HG03558 (cell line): ENCODE data around the gene TAPBPL.
"Not testable (repeated sequence)": the region's sequence is repeated elsewhere in the genome, so short reads cannot be mapped to it uniquely, and the experiment has no call there.

ENCODE experiments used
- ATAC-seq: cut with Tn5 transposase; IDR thresholded peaks from one replicate; pipeline ENCODE4 v1.9.1; 2021; ENCODE audit warnings: moderate number of reproducible peaks; ENCODE audit not compliant: unreplicated experiment; ENCODE audit errors: extremely low read depth

TAPBPL gene, protein sequence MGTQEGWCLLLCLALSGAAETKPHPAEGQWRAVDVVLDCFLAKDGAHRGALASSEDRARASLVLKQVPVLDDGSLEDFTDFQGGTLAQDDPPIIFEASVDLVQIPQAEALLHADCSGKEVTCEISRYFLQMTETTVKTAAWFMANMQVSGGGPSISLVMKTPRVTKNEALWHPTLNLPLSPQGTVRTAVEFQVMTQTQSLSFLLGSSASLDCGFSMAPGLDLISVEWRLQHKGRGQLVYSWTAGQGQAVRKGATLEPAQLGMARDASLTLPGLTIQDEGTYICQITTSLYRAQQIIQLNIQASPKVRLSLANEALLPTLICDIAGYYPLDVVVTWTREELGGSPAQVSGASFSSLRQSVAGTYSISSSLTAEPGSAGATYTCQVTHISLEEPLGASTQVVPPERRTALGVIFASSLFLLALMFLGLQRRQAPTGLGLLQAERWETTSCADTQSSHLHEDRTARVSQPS

DNA sequence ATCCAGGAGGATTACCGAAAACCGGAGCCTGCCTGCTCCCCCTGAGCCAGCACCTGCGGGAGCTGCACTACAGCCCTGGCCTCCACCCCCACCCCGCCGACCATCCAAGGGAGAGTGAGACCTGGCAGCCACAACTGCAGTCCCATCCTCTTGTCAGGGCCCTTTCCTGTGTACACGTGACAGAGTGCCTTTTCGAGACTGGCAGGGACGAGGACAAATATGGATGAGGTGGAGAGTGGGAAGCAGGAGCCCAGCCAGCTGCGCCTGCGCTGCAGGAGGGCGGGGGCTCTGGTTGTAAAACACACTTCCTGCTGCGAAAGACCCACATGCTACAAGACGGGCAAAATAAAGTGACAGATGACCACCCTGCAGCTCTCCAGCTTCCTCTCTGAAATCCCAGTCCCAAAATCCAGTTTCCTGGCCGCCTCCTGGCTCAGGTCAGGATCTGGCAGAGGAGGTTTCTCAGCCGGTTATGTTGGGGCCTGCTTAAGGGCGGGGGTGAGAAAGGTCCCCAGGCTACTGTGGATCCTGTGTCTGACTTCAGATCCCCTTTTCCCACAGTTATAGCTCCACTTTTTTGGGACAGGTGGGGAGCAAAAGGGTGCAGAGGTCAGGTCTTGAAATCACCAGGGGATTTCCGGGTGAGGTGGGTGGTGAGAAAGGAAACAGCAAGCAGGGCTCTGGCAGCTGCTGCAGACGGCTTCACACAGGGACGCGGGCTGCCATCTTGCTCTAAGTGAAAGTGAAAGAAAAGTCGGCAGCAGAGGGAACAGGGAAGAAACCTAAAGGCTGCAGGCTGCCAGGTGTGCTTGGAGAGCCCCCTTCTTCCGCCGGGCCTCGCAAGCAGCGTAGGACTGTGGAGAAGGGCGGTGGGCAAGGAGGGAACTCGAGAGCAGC lies at the start of gene TAPBPL:
TSS of gene TAPBPL (plus strand) at position 695 of the 897 bp plus-strand sequence. CDS start 207 bp downstream, outside the sequence.
- ATAC-seq, result no peak

DNA sequence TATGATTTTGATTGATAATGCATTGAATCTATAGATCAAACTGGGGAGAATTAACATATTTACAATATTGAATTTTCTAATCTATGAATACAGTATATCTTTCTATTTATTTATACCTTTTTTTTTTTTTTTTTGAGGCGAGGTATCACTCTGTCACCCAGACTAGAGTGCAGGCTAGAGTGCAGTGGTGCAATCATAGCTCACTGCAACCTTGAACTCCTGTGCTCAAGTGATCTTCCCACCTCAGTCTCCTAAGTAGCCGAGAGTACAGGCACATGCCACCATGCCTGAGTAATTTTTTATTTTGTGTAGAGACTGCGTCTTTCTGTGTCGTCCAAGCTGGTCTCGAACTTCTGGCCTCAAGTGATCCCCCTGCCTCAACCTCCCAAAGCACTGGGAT lies 47.5 kb upstream of the TAPBPL start:
- ATAC-seq, result no peak

DNA sequence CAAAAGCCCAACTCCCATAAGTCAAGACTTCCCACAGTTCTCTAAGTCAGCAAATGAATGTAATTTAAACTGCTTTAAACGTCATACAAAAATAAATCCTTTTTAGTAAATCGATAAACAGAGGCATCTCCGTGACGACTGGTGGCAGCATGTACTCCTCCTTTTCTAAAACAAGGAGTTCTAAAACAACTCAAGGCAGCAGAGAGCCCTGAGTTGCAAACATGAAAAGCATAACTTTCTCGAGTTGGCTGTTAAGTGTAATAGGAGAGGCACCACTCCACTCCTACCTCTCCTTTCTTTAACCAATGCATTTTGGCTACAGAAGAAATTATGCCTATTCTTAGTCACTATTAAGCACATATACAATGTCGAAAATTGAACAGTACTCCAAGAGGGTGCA lies 45.9 kb upstream of the TAPBPL start:
- no peak for ATAC-seq

DNA sequence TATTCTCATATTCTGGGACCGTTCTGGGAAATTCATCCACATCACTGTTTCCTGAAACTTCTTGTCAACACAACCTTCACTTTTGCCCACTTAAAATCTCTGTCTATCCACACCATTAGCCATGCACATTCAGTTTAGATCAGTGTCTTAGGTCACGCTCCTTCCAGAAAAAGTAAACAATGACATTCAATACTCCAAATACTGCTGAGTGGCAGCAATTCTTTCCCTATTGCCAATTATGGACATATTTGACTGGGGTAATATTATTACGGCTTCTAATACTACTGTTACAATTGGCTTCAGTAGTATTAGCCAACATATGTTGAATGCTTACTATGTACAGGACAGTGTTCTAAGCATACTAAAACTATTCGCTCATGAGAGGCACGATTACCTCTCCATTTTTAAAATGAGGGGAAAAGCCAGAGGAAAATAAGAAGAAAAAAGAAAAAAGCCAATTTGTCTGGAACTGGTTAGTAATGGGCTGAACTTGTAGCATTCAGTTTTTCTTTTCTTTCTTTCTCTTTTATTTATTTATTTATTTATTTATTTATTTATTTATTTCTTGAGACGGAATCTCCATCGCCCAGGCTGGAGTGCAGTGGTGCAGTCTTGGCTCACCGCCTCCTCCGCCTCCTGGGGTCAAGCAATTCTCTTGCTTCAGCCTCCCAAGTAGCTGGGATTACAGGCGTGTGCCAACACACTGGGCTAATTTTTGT lies 44.4 kb upstream of the TAPBPL start:
- no peak for ATAC-seq

DNA sequence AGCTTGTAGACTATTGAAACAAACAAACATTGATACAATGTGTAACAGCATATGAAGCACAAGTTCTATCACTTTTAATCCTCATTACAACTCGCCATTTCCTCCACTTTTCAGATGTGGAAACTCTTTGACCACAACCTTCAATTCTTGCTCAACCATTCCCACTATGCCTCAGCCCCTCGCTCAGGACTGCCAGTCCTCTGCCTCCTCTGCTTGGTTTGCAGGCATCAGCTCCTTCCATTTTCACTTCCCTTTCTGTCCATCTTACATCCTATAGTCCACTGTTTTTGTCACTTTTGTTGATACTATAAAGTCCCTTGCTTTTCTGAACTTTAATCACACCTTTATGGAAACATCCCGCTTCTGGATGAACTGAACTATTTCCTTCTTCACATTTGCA lies 35.2 kb upstream of the TAPBPL start:
- no peak for ATAC-seq

DNA sequence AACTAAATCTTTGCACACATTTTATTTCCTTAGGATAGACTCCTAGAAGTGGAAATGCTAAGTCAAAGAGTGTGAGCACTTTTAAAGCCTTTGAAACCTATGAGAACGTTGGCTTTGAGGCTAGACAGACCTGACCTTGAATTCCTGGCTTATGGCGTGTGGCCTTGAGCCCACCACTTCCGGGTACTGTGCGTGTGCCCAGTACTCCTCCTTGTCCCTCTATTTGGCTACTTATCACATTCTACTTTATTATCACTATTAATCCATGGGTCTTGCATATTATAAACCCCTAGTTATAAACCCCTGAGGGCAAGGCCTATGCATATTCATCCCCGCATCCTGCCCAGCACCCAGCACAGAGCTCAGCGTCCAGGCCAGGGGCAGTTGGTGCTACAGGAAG lies 33.0 kb upstream of the TAPBPL start:
- ATAC-seq, result no peak

DNA sequence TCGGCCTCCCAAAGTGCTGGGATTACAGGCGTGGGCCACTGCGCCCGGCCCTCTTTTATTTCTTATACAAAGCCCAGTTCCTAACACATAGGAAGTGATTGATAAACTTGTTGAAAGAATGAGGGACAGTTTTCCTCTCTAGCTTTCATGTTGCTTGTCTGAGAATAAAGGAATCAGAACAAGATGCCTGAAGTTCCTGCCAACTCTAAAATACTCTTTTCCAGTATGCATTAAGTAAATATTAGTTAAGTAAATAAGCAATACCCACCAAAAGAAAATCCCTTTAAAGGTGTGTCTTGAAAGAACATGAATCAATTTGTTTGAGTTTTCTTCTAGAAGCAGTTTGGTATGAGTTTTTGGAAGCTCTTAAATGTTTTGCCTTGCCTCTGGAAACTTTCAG lies 31.5 kb upstream of the TAPBPL start:
- no peak for ATAC-seq

DNA sequence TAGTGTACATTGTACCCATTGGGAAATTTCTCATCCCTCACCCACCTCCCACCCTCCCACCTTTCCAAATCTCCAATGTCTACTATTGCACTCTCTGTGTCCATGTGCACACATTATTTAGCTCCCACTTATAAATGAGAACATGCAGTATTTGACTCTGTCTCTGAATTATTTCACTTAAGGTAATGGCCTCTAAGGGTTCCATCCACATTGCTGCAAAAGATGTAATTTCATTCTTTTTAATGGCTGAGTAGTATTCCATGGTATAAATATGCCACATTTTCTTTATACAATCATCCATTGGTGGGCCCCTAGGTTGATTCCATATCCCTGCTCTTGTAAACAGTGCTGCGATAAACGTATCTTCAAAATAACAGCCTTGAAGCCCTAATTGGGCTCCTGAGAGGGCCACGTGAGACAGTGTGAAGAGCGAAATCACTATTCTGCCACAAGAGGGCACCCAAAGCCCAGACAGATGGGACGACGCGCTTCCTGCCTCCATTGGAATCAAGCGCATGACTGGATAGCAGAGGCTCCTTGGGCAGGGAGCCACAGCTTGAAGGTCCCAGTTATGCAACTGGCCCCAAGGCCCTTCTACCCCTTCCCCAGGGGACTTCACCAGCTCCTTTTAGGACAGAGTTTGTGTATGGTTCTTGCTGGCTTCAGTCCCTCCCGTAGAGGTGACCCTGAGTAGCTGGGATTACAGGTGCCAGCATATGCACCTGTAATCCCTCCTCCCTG lies 28.4 kb upstream of the TAPBPL start:
- ATAC-seq, result no peak

DNA sequence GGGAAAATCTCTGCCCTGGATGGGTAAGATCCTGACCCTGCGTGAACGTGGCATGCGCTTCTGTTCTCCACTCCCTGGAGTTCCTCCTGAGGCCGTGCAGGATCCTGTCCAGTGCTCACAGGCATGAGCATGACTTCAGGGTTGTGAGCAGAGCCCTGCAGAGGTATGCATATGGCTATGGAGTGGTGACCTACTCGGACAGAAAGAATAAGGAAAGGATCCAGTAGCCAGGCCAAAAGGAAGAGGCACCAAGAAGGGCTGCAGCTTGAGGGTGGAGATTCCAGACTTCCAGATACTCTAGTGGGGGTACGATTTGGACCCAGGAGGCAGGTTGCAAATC lies 27.9 kb upstream of the TAPBPL start:
- ATAC-seq, result no peak

DNA sequence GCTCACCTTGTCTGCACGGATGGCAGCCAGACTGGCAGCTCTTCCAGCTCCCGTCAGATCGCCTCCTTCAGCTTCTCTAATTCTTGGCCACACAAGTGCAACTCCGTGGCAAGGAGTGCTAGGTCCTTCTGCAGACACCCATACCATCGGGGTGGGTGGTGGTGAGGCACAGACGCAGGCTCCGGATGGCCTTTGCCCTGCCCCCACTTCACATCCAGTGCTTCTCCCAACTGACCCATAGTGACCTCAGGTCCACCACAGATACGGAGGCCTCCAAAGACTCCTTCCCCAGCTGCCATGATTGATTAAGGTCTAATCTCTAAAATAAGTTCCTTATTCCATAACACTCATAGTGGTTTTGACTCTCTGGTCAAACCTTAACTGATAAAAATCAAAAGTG lies 27.0 kb upstream of the TAPBPL start:
- no peak for ATAC-seq

DNA sequence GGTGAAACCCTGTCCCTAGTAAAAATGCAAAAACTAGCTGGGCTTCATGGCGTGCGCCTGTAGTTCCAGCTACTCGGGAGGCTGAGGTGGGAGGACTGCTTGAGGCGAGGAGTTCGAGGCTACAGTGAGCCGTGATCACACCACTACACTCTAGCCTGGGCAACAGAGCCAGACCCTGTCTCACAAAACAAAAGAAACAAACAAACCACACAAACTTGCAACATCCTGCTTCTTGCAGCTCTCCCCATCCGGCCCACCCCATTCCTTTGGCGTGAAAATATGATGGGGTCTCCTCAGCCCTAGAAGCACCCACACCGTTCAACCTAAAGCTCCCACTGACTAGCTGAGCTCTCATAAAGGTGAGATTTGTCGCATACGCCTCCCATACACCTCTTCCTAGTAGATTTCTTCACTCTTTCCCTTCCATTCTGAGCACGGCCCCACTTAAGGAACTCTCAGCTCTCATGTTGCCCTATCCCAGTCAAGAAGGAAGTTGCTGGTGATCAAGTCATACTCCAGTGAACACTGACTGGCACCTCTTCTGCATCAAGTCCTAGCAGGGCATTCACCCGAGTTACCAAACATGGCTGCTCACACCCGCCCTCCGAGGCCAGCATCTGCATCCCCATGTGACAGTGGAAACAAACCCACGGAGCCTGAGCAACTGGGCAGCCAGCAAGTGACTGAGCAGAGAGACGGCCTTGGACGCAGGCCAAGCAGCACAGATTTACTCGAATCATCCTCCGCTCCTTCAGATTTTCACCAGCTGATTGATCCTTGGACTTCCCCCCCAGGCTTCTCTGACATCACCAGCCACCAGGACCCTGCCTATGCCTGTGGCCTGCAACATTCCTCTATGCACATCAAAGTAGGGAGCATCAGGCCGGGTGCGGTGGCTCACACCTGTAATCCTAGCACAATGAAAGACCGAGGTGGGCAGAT lies 26.0 kb upstream of the TAPBPL start:
- ATAC-seq, result no peak

DNA sequence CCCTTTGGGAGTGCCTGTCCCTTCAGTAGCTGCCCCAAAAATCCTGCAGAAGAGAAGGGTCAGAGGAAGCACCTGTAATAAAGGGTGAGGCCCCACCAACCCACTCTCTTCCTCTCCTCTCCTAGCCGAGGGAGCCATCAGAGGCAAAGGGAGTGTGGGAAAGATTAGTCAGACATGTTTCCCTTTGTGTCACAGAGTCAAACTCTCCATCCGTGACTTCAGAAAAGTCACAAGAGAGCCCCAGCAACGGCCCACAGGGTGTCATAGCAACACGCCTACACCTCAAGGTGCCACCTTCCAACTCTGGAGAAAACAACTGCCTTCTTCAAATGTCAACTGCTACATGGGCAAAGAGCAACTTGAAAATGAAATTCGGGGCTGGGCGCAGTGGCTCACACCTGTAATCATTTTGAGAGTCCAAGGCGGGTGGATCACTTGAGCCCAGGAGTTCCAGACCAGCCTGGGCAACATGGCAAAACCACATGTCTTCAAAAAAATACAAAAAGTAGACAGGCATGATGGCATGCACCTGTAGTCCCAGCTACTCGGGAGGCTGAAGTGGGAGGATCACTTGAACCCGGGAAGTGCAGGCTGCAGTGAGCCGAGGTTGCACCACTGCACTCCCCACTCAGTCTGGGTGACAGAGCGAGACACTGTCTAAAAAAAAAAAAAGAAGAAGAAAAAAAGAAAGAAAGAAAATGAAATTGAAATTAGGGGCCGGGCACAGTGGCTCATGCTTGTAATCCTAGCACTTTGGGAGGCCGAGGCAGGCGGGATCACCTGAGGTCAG lies 24.8 kb upstream of the TAPBPL start:
- peak; percentile 53 for ATAC-seq

DNA sequence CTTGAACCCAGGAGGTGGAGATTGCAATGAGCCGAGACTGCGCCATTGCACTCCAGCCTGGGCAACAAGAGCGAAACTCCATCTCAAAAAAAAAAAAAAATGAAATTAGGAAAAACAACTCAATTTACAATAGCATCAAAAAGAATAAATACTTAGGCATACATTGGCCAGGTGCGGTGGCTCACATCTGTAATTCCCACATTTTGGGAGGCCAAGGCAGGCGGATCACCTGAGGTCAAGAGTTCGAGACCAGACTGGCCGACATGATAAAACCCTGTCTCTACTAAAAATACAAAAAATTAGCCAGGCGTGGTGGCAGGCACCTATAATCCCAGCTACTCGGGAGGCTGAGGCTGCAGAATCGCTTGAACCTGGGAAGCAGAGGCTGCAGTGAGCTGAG lies 24.0 kb upstream of the TAPBPL start:
- ATAC-seq, result not testable (repeated sequence)

DNA sequence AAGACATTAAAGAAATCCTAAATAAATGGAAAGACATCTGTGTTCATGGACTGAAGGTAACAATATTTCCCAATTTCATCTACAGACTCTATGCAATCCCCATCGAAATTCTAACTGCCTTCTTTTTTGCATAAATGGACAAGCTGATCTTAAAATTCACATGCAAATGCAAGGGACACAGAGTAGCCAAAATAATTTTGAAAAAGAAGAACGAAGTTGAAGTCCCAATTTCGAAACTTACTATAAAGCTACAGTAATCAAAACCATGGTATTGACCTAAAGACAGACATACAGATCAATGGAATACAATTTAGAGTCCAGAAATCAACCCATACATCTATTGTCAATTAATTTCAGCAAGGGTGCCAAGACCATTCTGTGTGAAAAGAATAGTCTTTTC lies 23.5 kb upstream of the TAPBPL start:
- no peak for ATAC-seq

DNA sequence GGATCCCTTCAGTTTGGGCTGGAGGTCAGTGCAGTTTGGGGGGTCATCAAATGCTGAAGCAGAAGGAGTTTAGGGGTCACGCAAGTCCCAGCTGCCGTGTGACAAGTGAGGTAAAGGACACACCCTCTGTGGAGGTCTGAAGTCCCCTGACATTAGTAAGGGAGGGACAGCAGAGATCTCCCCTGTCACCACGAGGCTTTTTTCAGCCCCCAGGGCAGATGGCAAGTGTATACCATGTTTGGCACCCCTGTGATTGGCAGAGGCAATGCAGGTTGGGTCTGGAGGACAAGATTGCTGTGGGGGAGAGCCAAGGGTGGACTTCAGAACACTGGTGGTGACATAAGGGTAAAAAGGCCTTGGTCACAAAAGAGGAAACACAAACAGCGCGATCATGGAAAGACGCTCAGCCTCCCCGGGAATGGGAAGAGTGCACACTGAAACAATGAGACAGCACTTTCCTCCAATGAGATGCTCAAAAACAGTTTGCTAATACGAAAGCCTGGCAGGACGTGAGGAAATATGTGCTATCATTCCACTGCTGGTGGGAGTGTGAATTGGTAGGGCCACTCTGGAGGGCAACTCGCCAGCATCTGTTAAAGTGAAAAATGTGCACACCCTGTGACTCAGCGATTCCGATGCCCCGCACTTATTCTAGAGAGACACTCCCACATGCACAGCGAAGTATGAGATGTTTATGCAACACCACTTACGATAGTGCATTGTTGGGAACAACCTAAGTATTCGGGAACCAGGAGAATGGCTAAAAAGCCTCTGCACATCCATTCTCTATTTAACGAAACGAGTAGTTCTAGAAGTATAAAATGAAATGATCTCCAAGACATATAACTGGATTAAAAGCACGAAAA lies 21.5 kb upstream of the TAPBPL start:
- no peak for ATAC-seq

DNA sequence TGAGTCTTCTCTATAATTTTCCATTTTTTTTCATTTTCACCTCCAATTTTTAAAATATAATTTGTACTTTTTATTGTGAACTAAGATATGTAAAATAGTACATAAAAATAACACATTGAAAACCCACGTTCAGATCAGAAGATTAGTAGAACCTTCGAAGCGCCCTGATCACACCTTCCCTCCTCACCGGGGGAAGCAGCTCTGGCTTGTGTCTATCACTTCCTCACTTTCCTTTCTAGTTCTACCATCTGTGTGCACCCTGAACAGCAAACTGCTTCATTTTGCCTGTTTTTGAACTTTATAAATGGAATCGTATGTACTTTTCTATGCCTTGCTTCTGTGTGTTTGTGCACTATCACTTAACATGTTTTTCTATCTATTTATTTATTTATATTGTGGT lies 18.9 kb upstream of the TAPBPL start:
- no peak for ATAC-seq
